HEK293 (cell line): Measurements from ENCODE around the gene CNTNAP3B.
"Not testable (repeated sequence)": the region's sequence is repeated elsewhere in the genome, so short reads cannot be mapped to it uniquely, and the experiment has no call there.

Experiments
- CTCF ChIA-PET: fragments of 350-600 bp; formaldehyde crosslinking; extraction: SDS; loops from one replicate; lab custom pipeline; 2021; ENCODE audit warnings: antibody characterized with exemption; lab: Yijun Ruan, JAX
- POLR2A ChIA-PET: fragments of 300-600 bp; formaldehyde crosslinking; extraction: SDS; loops from one replicate; lab custom pipeline; 2020; ENCODE audit warnings: antibody characterized with exemption, inconsistent platforms; lab: Yijun Ruan, JAX
- H3K27ac ChIP-seq: fragments of 200-500 bp; sonication (Bioruptor generic); 2 replicates; pipeline ENCODE4 v1.5.1; 2014; ENCODE audit warnings: low read depth, low read length, control low read depth, inconsistent platforms; ENCODE audit errors: extremely low read depth
- H3K36me3 ChIP-seq, 2 experiments: fragments of 200-500 bp in 1 of 2; sonication (Bioruptor generic) in 1 of 2; 1 replicate in 1 of 2; 2 replicates in 1 of 2; pipeline ENCODE4 v1.5.1; 2014 to 2017; ENCODE audit warnings: inconsistent platforms in 2 of 2, low read length in 2 of 2; ENCODE audit not compliant: control insufficient read depth in 2 of 2, insufficient read depth in 1 of 2
- H3K4me1 ChIP-seq: fragments of 200-500 bp; sonication (Bioruptor generic); 2 replicates; pipeline ENCODE4 v1.5.1; 2014; ENCODE audit warnings: mild to moderate bottlenecking, low read length, inconsistent platforms; ENCODE audit not compliant: control insufficient read depth, insufficient read depth
- H3K4me3 ChIP-seq: 2 replicates; pipeline ENCODE4 v1.5.1; 2011; ENCODE audit warnings: low read depth, mild to moderate bottlenecking, control low read depth, low read length, moderate library complexity
- H3K9me3 ChIP-seq: fragments of 200-500 bp; sonication (Bioruptor generic); 2 replicates; pipeline ENCODE4 v1.5.1; 2014; ENCODE audit warnings: low read depth, low read length, inconsistent platforms; ENCODE audit not compliant: control insufficient read depth, insufficient read depth

Gene CNTNAP3B

GRCh38 chr9:41898720-41899343 is 230.4 kb downstream of the CNTNAP3B start:
- H3K4me3 ChIP-seq, POLR2A ChIA-PET, CTCF ChIA-PET, H3K4me1 ChIP-seq, H3K27ac ChIP-seq, H3K9me3 ChIP-seq, H3K36me3 ChIP-seq: not testable (repeated sequence)

- H3K27ac ChIP-seq, CTCF ChIA-PET, H3K4me1 ChIP-seq, H3K9me3 ChIP-seq, H3K36me3 ChIP-seq, H3K4me3 ChIP-seq, POLR2A ChIA-PET: not testable (repeated sequence)
Measured at GRCh38 chr9:41874557-41874956, 254.7 kb downstream of the CNTNAP3B start.

GRCh38 chr9:41855422-41855821 is 273.8 kb downstream of the CNTNAP3B start:
- H3K27ac ChIP-seq, H3K36me3 ChIP-seq, POLR2A ChIA-PET, H3K4me3 ChIP-seq, H3K9me3 ChIP-seq, H3K4me1 ChIP-seq, CTCF ChIA-PET: not testable (repeated sequence)

GRCh38 chr9:41851848-41852740 is 277.1 kb downstream of the CNTNAP3B start:
- POLR2A ChIA-PET, H3K4me1 ChIP-seq, H3K27ac ChIP-seq, H3K9me3 ChIP-seq, CTCF ChIA-PET, H3K36me3 ChIP-seq, H3K4me3 ChIP-seq: not testable (repeated sequence)

GRCh38 chr9:41847829-41848228 is 281.4 kb downstream of the CNTNAP3B start:
- H3K4me1 ChIP-seq, H3K27ac ChIP-seq, H3K4me3 ChIP-seq, H3K9me3 ChIP-seq, POLR2A ChIA-PET, H3K36me3 ChIP-seq, CTCF ChIA-PET: not testable (repeated sequence)
